Measurements from ENCODE around the gene CCNT1.

The CCNT1 gene

GRCh38 chr12:48716493-48717251, at the start of gene CCNT1:
Gene CCNT1, minus strand, starts transcription at chr12:48716707. Its CDS starts 32 bp downstream, at chr12:48716675.
- peaks cover 22% of the 10 kb centered on the region for H3K4me1 ChIP-seq (ENCODE audit: insufficient read depth, low read length, poor library complexity, severe bottlenecking)
- peak within 1 kb of the TSS; percentile 92 for H3K4me3 ChIP-seq (ENCODE audit: low read length, poor library complexity, severe bottlenecking)
- TF ChIP-seq CTCF (conservative IDR thresholded peaks at IDR 0.05; ENCODE audit: low read length) = no peak
- TF ChIP-seq EZH2phosphoT487 (IDR thresholded peaks at IDR 0.05; ENCODE audit: borderline replicate concordance) = no peak
- peak within 1 kb of the TSS; percentile 92 for H3K9ac ChIP-seq (ENCODE audit: low read depth, low read length, poor library complexity, severe bottlenecking)
- H3K27me3 ChIP-seq (ENCODE audit: insufficient read depth, low read length, poor library complexity, severe bottlenecking) = no peaks in the 10 kb centered on the region
- H3K79me2 ChIP-seq (ENCODE audit: insufficient read depth, low read length) = peaks cover 52% of the 10 kb centered on the region
- peaks cover 46% of the 10 kb centered on the region for H4K20me1 ChIP-seq (ENCODE audit: insufficient read depth, low read length, poor library complexity, severe bottlenecking)
- 0 out of 2 replicates have a peak, but pooled peaks cover 4% of the 10 kb centered on the region for H3K9me3 ChIP-seq (ENCODE audit: insufficient read depth, low read depth, low read length)
- peaks cover 7% of the 10 kb centered on the region; the same call in 1 of the 2 replicates for H3K36me3 ChIP-seq (ENCODE audit: insufficient read depth, low read length)
- no peaks in the 10 kb centered on the region for H3F3A ChIP-seq (ENCODE audit: low read depth)
- no peaks in the 10 kb centered on the region for H3K9me2 ChIP-seq (replicated peaks; ENCODE audit: low read depth, low read length)
- peak within 1 kb of the TSS; percentile 94 for H3K4me2 ChIP-seq (ENCODE audit: low read depth, low read length, poor library complexity, severe bottlenecking)
- peak within 1 kb of the TSS; percentile 81 for H2AFZ ChIP-seq (ENCODE audit: low read length)

- Histone ChIP-seq H3K4me3 (ENCODE audit: low read length, poor library complexity, severe bottlenecking) (peak overlapping the region; percentile 63), H3K4me2 (ENCODE audit: low read depth, low read length, poor library complexity, severe bottlenecking) (peak overlapping the region; percentile 93), H3K9me3 (ENCODE audit: insufficient read depth, low read depth, low read length) (no peaks in the 10 kb centered on the region), H3K9me2 (replicated peaks; ENCODE audit: low read depth, low read length) (no peaks in the 10 kb centered on the region), H3K4me1 (ENCODE audit: insufficient read depth, low read length, poor library complexity, severe bottlenecking) (peaks cover 31% of the 10 kb centered on the region), H3K27me3 (ENCODE audit: insufficient read depth, low read length, poor library complexity, severe bottlenecking) (no peaks in the 10 kb centered on the region), H3K79me2 (ENCODE audit: insufficient read depth, low read length) (no peaks in the 10 kb centered on the region), H3K9ac (ENCODE audit: low read depth, low read length, poor library complexity, severe bottlenecking) (peak overlapping the region; percentile 14), H4K20me1 (ENCODE audit: insufficient read depth, low read length, poor library complexity, severe bottlenecking) (no peaks in the 10 kb centered on the region), H3F3A (ENCODE audit: low read depth) (0 out of 2 replicates have a peak, but pooled peaks cover 4% of the 10 kb centered on the region), H3K36me3 (ENCODE audit: insufficient read depth, low read length) (peaks cover under 1% of the 10 kb centered on the region; the same call in 1 of the 2 replicates), H2AFZ (ENCODE audit: low read length) (no peak overlapping the region)
- no peak for TF ChIP-seq EZH2phosphoT487 (IDR thresholded peaks at IDR 0.05; ENCODE audit: borderline replicate concordance)
- TF ChIP-seq CTCF (conservative IDR thresholded peaks at IDR 0.05; ENCODE audit: low read length) = no peak
These were observed 49.3 kb upstream of the CCNT1 start for GRCh38 chr12:48765753-48766162.

- Histone ChIP-seq H3F3A (ENCODE audit: low read depth) (0 out of 2 replicates have a peak, but pooled peaks cover 4% of the 10 kb centered on the region), H3K36me3 (ENCODE audit: insufficient read depth, low read length) (no peaks in the 10 kb centered on the region)
These were observed 48.0 kb upstream of the CCNT1 start for GRCh38 chr12:48764521-48764920.

More at GRCh38 chr12:48764521-48764920, 48.0 kb upstream of the CCNT1 start:
- Histone ChIP-seq H3K27me3 (ENCODE audit: insufficient read depth, low read length, poor library complexity, severe bottlenecking) (no peaks in the 10 kb centered on the region), H3K9me3 (ENCODE audit: insufficient read depth, low read depth, low read length) (no peaks in the 10 kb centered on the region), H2AFZ (ENCODE audit: low read length) (no peak overlapping the region), H3K4me1 (ENCODE audit: insufficient read depth, low read length, poor library complexity, severe bottlenecking) (peaks cover 31% of the 10 kb centered on the region), H4K20me1 (ENCODE audit: insufficient read depth, low read length, poor library complexity, severe bottlenecking) (no peaks in the 10 kb centered on the region), H3K4me3 (ENCODE audit: low read length, poor library complexity, severe bottlenecking) (no peak overlapping the region), H3K79me2 (ENCODE audit: insufficient read depth, low read length) (no peaks in the 10 kb centered on the region), H3K9me2 (replicated peaks; ENCODE audit: low read depth, low read length) (no peaks in the 10 kb centered on the region), H3K9ac (ENCODE audit: low read depth, low read length, poor library complexity, severe bottlenecking) (no peak overlapping the region), H3K4me2 (ENCODE audit: low read depth, low read length, poor library complexity, severe bottlenecking) (no peak overlapping the region)
- TF ChIP-seq CTCF (conservative IDR thresholded peaks at IDR 0.05; ENCODE audit: low read length) (no peak), EZH2phosphoT487 (IDR thresholded peaks at IDR 0.05; ENCODE audit: borderline replicate concordance) (no peak)

All from Loucy (cell line).